HepG2 (cell line): ENCODE results near the gene AHRR. TPM values are rescaled to one million over a fixed set of nuclear protein-coding genes. Genes with fewer than 3 reads are reported as not detected.
"Not testable (repeated sequence)": the region's sequence is repeated elsewhere in the genome, so short reads cannot be mapped to it uniquely, and the experiment has no call there.

Experiments
- ATAC-seq: fragments of 200-7000 bp; cut with Tn5 transposase; 3 replicates; pipeline ENCODE4 v1.9.1; 2020; ENCODE audit warnings: mild to moderate bottlenecking, moderate library complexity
- BruUV-seq: library from RNA; stranded (reverse); fragments of 400-500 nt; replicated peaks from 2 replicates; lab custom pipeline; 2021; lab: Mats Ljungman, UMichigan
- CTCF ChIA-PET: fragments of 300-600 bp; formaldehyde crosslinking; extraction: SDS; loops from one replicate; lab custom pipeline; 2021; ENCODE audit warnings: low total read pairs, inconsistent platforms, low intra/inter-chr PET ratio; lab: Yijun Ruan, JAX
- POLR2A ChIA-PET: fragments of 350-600 bp; sonication (Branson Sonifier 250); formaldehyde crosslinking; loops from one replicate; lab custom pipeline; 2020; ENCODE audit warnings: antibody characterized with exemption, inconsistent platforms; lab: Yijun Ruan, JAX
- DNase-seq: peaks from one replicate; pipeline ENCODE4 v3.0.0-alpha.2; 2015; ENCODE audit warnings: low spot score
- FAIRE-seq: peaks from 3 replicates; lab custom pipeline; 2011; peaks lifted over from hg19 to GRCh38; lab: Jason Lieb, UNC
- H2AFZ ChIP-seq: one replicate; pipeline ENCODE4 v1.6.1; 2011; ENCODE audit warnings: low read length, inconsistent platforms
- H3K27ac ChIP-seq: fragments of 300-600 bp; 3 replicates; pipeline ENCODE4 v1.8.0; 2011; ENCODE audit warnings: mixed run types, mild to moderate bottlenecking, mixed read lengths, low read length, inconsistent platforms; ENCODE audit not compliant: insufficient read depth; ENCODE audit errors: extremely low read length
- H3K27me3 ChIP-seq, 2 experiments: fragments of 200-600 bp in 1 of 2; 2 replicates in 1 of 2; 3 replicates in 1 of 2; pipeline versions ENCODE4 v1.6.0 to v1.8.0; 2011; ENCODE audit warnings: low read length in 2 of 2, mild to moderate bottlenecking in 2 of 2, moderate library complexity in 2 of 2, inconsistent platforms in 1 of 2; ENCODE audit not compliant: insufficient read depth in 2 of 2, control insufficient read depth in 1 of 2
- H3K36me3 ChIP-seq, 2 experiments: fragments of 200-600 bp in 1 of 2; replicated peaks in 1 of 2; 2 replicates in 1 of 2; 3 replicates in 1 of 2; pipeline versions ENCODE4 v1.5.1 to v1.8.0; 2011; ENCODE audit warnings: low read length in 2 of 2, inconsistent platforms in 1 of 2; ENCODE audit not compliant: insufficient read depth in 2 of 2, control insufficient read depth in 1 of 2
- H3K4me1 ChIP-seq: 2 replicates; pipeline ENCODE4 v1.5.1; 2012; ENCODE audit warnings: low read length, inconsistent platforms; ENCODE audit not compliant: insufficient read depth
- H3K4me2 ChIP-seq: 2 replicates; pipeline ENCODE4 v1.6.0; 2011; ENCODE audit warnings: low read depth, low read length, inconsistent platforms
- H3K4me3 ChIP-seq, 3 experiments: fragments of 200-600 bp in 1 of 3; sonication (generic), shearing (Covaris generic) in 1 of 3; replicated peaks in 1 of 3; 2 replicates each; pipeline ENCODE4 v1.5.1; 2011 to 2016; ENCODE audit warnings: low read length in 3 of 3, inconsistent platforms in 2 of 3, low read depth in 2 of 3, mild to moderate bottlenecking in 2 of 3, control low read depth in 1 of 3, mixed read lengths in 1 of 3; ENCODE audit not compliant: insufficient read depth in 1 of 3
- H3K79me2 ChIP-seq: one replicate; pipeline ENCODE4 v1.6.1; 2011; ENCODE audit warnings: low read length, inconsistent platforms; ENCODE audit not compliant: insufficient read depth
- H3K9ac ChIP-seq: 2 replicates; pipeline ENCODE4 v1.6.0; 2011; ENCODE audit warnings: mild to moderate bottlenecking, low read depth, low read length, inconsistent platforms; ENCODE audit not compliant: insufficient read depth
- H3K9me3 ChIP-seq: 2 replicates; pipeline ENCODE4 v1.5.1; 2012; ENCODE audit warnings: mild to moderate bottlenecking, low read length
- H4K20me1 ChIP-seq: 2 replicates; pipeline ENCODE4 v1.6.0; 2011; ENCODE audit warnings: inconsistent platforms, mild to moderate bottlenecking, low read length, moderate library complexity; ENCODE audit not compliant: insufficient read depth
- DR1 ChIP-seq: sonication (generic); formaldehyde crosslinking; IDR thresholded peaks from 2 replicates; pipeline ENCODE4 v1.8.0; 2021; ENCODE audit warnings: mild to moderate bottlenecking, missing genetic modification reagents, inconsistent platforms
- MEIS1 ChIP-seq: sonication (generic); formaldehyde crosslinking; IDR thresholded peaks from 2 replicates; pipeline ENCODE4 v1.9.0; 2021; ENCODE audit warnings: mild to moderate bottlenecking, missing genetic modification reagents, moderate library complexity, borderline replicate concordance
- MTF1 ChIP-seq: sonication (generic); formaldehyde crosslinking; IDR thresholded peaks from 2 replicates; pipeline ENCODE4 v1.5.0; 2020; ENCODE audit warnings: missing genetic modification reagents
- RARG ChIP-seq: sonication (generic); formaldehyde crosslinking; IDR thresholded peaks from 2 replicates; pipeline ENCODE4 v1.4.0; 2020; ENCODE audit warnings: low read depth, mild to moderate bottlenecking, missing genetic modification reagents
- SP140L ChIP-seq: sonication (generic); formaldehyde crosslinking; IDR thresholded peaks from 2 replicates; pipeline ENCODE4 v1.4.0; 2020; ENCODE audit warnings: missing genetic modification reagents, borderline replicate concordance
- SRY ChIP-seq: sonication (generic); formaldehyde crosslinking; IDR thresholded peaks from 2 replicates; pipeline ENCODE4 v1.8.0; 2022; ENCODE audit warnings: mild to moderate bottlenecking, missing genetic modification reagents
- ZBTB3 ChIP-seq: sonication (generic); formaldehyde crosslinking; IDR thresholded peaks from 2 replicates; pipeline ENCODE4 v1.4.0; 2020; ENCODE audit warnings: low read depth, mild to moderate bottlenecking, moderate library complexity, missing genetic modification reagents, borderline replicate concordance
- ZFY ChIP-seq: sonication (generic); formaldehyde crosslinking; IDR thresholded peaks from 2 replicates; pipeline ENCODE4 v1.4.0; 2020; ENCODE audit warnings: missing genetic modification reagents
- ZNF235 ChIP-seq: sonication (generic); formaldehyde crosslinking; IDR thresholded peaks from 2 replicates; pipeline ENCODE4 v1.8.1; 2023; ENCODE audit warnings: mild to moderate bottlenecking, missing genetic modification reagents, borderline replicate concordance
- ZNF747 ChIP-seq: sonication (generic); formaldehyde crosslinking; IDR thresholded peaks from 2 replicates; pipeline ENCODE4 v1.8.1; 2023; ENCODE audit warnings: missing genetic modification reagents, mild to moderate bottlenecking, borderline replicate concordance
- ZNF768 ChIP-seq: sonication (generic); formaldehyde crosslinking; IDR thresholded peaks from 2 replicates; pipeline ENCODE4 v1.4.0; 2020; ENCODE audit warnings: missing genetic modification reagents
- ZNF879 ChIP-seq: sonication (generic); formaldehyde crosslinking; IDR thresholded peaks from 2 replicates; pipeline ENCODE4 v1.8.1; 2023; ENCODE audit warnings: missing genetic modification reagents
- WGBS: methylation state at CpG from one replicate; pipeline ENCODE4 v1.1.6; 2017; ENCODE audit warnings: low lambda C conversion rate; 5-methylcytosine and 5-hydroxymethylcytosine counted together
- in situ Hi-C: cut with HindIII; loops from 2 replicates; pipeline ENCODE4 v1.10.0; 2017; ENCODE audit warnings: low pct_unique_long_range_greater_than_20kb; ENCODE audit not compliant: extremely low pct_ligation_motif_present
- intact Hi-C: fragments of 100-400 bp; cut with micrococcal nuclease; formaldehyde crosslinking; loops from one replicate; pipeline ENCODE4 v1.10.0; 2022; ENCODE audit not compliant: unreplicated experiment
- polyA plus RNA-seq, 8 experiments: library from polyadenylated mRNA; depleted of rRNA in 3 of 8; stranded (reverse) in 7 of 8; unstranded in 1 of 8; fragments of >200 nt; fragmentation: Illumina TruSeq in 4 of 8; extraction: Trizol in 4 of 8; gene quantifications; 2 replicates each; pipeline versions ENCODE4 v1.2.1 to v1.2.3, GENCODE V29; 2011 to 2016; ENCODE audit warnings: low read depth in 4 of 8, missing spikeins in 1 of 8, mixed read lengths in 1 of 8; ENCODE audit not compliant: insufficient read depth in 1 of 8
- total RNA-seq, 5 experiments: library from RNA; depleted of rRNA; stranded (reverse); fragments of >200 nt; fragmentation: Illumina TruSeq; extraction: Trizol; gene quantifications; 2 replicates each; pipeline ENCODE4 v1.2.3, GENCODE V29; 2016; ENCODE audit warnings: low read depth in 1 of 5
- TF ChIP-seq, protein P1 (sequence below): sonication (generic); formaldehyde crosslinking; IDR thresholded peaks from 2 replicates; pipeline ENCODE4 v1.8.0; 2022; ENCODE audit warnings: missing genetic modification reagents, low read depth, mild to moderate bottlenecking, borderline replicate concordance
- TF ChIP-seq, protein P2 (sequence below): sonication (generic); formaldehyde crosslinking; IDR thresholded peaks from 2 replicates; pipeline ENCODE4 v1.4.0; 2020; ENCODE audit warnings: missing genetic modification reagents

AHRR gene
- total and polyA plus RNA-seq, 2 of the 13 experiments (the other 11 are each of a cell fraction or from before 2014, with no cell fraction given), result 0.28 to 0.35 TPM

DNA sequence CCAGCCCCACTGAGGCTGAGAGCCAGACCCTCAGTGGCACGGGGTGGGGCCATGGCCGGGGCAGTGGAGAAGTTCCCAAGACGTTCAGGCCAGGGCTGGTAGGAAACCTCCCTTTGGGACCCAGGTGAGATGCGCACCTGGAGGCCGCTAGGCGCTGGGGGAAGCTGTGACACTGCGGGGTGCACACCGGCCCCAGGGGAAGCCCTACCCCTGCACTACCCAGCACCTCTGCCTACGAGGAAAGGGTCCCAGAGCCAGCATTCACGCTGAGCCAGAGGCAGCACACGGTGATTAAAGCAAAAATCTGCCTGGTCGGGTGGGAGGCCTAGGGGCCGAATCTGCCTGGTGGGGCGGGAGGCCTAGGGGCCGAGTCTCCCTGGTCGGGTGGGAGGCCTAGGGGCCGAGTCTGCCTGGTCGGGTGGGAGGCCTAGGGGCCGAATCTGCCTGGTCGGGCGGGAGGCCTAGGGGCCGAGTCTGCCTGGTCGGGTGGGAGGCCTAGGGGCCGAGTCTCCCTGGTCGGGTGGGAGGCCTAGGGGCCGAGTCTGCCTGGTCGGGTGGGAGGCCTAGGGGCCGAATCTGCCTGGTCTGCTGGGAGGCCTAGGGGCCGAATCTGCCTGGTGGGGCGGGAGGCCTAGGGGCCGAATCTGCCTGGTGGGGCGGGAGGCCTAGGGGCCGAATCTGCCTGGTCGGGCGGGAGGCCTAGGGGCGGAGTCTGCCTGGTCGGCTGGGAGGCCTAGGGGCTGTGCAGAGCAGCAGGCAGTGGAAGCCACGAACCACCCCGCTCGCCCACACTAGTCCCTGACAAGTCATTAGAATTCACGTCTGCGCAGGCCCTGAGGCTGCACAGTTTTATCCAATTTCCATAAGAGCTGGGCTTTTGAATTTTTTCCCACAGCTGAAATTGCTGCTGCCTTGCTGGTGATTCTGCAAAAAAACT lies 93.7 kb downstream of the AHRR start:
- H3K4me1 ChIP-seq, result peaks cover 11% of the 10 kb centered on the region
- H2AFZ ChIP-seq, CTCF ChIA-PET, H3K9me3 ChIP-seq, H4K20me1 ChIP-seq, BruUV-seq, FAIRE-seq: not testable (repeated sequence)
- 85% methylated on average over 20 of the region's 42 CpGs for WGBS
- TF ChIP-seq ZNF235 (CRISPR knock-in tag) (0 out of 2 replicates have a peak, but pooled peaks have one; percentile 5), ZFY (CRISPR knock-in tag) (peak; percentile 44)
- TF ChIP-seq, all 625 proteins: peak for 2; not testable (repeated sequence) for 623
- H3K36me3 ChIP-seq, POLR2A ChIA-PET, H3K79me2 ChIP-seq, in situ Hi-C loops, intact Hi-C loops, DNase-seq, H3K27me3 ChIP-seq, H3K4me3 ChIP-seq: not testable (repeated sequence)
- Histone ChIP-seq H3K4me2 (peak overlapping the region; percentile 37), H3K9ac (peak overlapping the region; percentile 45; the same call in 1 of the 2 replicates), H3K27ac (peak overlapping the region; percentile 65)
- ATAC-seq, result peak; percentile 83

DNA sequence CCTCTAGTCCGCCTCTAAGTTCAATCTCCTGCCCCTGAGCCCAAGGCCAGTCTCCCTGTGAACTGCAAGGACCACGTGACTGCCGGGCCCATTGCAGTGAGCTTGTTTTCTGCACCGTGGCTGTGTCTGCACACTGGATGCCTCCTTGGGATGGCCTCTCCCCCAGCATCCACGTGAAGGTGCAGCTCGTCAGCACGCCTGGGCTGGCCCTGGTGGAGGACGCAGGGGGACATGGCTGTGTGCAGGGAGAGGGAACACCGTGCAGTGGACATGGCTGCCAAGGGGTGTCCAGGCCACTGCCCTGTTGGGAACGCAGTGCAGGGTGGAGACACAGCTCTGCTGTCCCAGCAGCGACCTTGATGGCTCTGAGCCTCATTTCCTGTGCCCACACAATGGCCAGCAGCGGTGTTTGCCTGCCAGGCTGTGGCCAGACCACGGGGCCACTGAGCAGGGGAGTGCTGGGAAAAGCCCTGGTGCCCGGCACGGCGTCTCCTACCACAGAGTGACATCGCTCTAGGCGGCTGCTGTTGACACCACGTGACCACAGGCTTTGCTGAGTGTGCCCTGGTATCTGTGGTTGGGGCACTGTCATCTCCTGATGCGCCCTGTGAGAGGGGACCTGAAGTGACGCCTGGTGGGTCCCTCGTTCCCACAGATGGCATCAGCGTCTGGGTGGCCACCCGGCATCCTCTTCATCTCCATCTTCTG lies 94.6 kb downstream of the AHRR start:
- intact Hi-C loops (no loop called here), in situ Hi-C loops (no loop called here)
- peak overlapping the region; percentile 37 for H3K4me2 ChIP-seq
- FAIRE-seq (no peak), ATAC-seq (peak; percentile 88), DNase-seq (peak; percentile 38)
- H3K36me3 ChIP-seq, result no peaks in the 10 kb centered on the region
- no peaks in the 10 kb centered on the region for H3K9me3 ChIP-seq
- H4K20me1 ChIP-seq, result no peaks in the 10 kb centered on the region
- H2AFZ ChIP-seq, result no peak overlapping the region
- 54% methylated on average over 9 of the region's 24 CpGs for WGBS
- H3K27me3 ChIP-seq, result no peaks in the 10 kb centered on the region
- no peaks in the 10 kb centered on the region for H3K79me2 ChIP-seq
- ChIA-PET CTCF (no interaction called here), POLR2A (no interaction called here)
- H3K9ac ChIP-seq, result peak overlapping the region; percentile 45; the same call in 1 of the 2 replicates
- peak overlapping the region; percentile 65 for H3K27ac ChIP-seq
- BruUV-seq, result no TSS peak
- peaks cover 11% of the 10 kb centered on the region for H3K4me1 ChIP-seq
- no peak overlapping the region; a peak in 1 of 6 replicates for H3K4me3 ChIP-seq
- TF ChIP-seq, protein P1, sequence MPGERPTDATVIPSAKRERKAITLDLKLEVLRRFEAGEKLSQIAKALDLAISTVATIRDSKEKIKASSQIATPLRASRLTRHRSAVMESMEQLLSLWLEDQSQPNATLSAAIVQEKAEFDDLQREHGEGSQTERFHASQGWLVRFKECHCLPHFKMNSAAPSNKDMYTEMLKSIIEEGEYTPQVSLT (CRISPR knock-in tag), result no peak
- no peak for TF ChIP-seq ZBTB3 (CRISPR knock-in tag)
- no peak for TF ChIP-seq RARG
- no peak for TF ChIP-seq MTF1
- no peak for TF ChIP-seq ZNF879 (CRISPR knock-in tag)
- no peak for TF ChIP-seq SP140L
- no peak for TF ChIP-seq MEIS1 (CRISPR knock-in tag)
- no peak for TF ChIP-seq ZNF747 (CRISPR knock-in tag)
- TF ChIP-seq, protein P2, sequence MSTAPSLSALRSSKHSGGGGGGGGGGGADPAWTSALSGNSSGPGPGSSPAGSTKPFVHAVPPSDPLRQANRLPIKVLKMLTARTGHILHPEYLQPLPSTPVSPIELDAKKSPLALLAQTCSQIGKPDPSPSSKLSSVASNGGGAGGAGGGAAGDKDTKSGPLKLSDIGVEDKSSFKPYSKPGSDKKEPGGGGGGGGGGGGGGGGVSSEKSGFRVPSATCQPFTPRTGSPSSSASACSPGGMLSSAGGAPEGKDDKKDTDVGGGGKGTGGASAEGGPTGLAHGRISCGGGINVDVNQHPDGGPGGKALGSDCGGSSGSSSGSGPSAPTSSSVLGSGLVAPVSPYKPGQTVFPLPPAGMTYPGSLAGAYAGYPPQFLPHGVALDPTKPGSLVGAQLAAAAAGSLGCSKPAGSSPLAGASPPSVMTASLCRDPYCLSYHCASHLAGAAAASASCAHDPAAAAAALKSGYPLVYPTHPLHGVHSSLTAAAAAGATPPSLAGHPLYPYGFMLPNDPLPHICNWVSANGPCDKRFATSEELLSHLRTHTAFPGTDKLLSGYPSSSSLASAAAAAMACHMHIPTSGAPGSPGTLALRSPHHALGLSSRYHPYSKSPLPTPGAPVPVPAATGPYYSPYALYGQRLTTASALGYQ (CRISPR knock-in tag), result no peak
- TF ChIP-seq ZNF768, result peak; percentile 32; the same call in 1 of the 2 replicates
- TF ChIP-seq DR1 (CRISPR knock-in tag), result no peak
- TF ChIP-seq SRY (CRISPR knock-in tag), result no peak
